CD4-positive, alpha-beta memory T cell (primary cell): Measurements from ENCODE around the gene IL9R. TPM values are rescaled to one million over a fixed set of nuclear protein-coding genes. Genes with fewer than 3 reads are reported as not detected.
"Not testable (repeated sequence)": the region's sequence is repeated elsewhere in the genome, so short reads cannot be mapped to it uniquely, and the experiment has no call there.

Experiments used
- CTCF ChIA-PET: fragments of 350-600 bp; sonication (Branson Sonifier 250); formaldehyde crosslinking; loops from one replicate; lab custom pipeline; 2021; ENCODE audit warnings: inconsistent platforms; ENCODE audit not compliant: partially characterized antibody; lab: Charles Lee
- POLR2A ChIA-PET: fragments of 350-600 bp; sonication (Branson Sonifier 250); formaldehyde crosslinking; loops from one replicate; lab custom pipeline; 2021; ENCODE audit not compliant: partially characterized antibody; lab: Charles Lee
- DNase-seq, 5 donors: peaks; one replicate each; pipeline versions ENCODE4 v3.0.0 to v3.0.0-alpha.2; 2020 to 2022; ENCODE audit warnings: mixed read lengths in 1 of 5
- H3K27ac ChIP-seq: one replicate; pipeline ENCODE4 v1.7.0; 2013; ENCODE audit warnings: low read depth, low read length
- H3K27me3 ChIP-seq: 2 replicates; pipeline ENCODE4 v1.7.0; 2013; ENCODE audit warnings: mild to moderate bottlenecking, low read length, moderate library complexity; ENCODE audit not compliant: insufficient read depth
- H3K36me3 ChIP-seq: 2 replicates; pipeline ENCODE4 v1.7.0; 2013; ENCODE audit warnings: mild to moderate bottlenecking, low read length, moderate library complexity; ENCODE audit not compliant: insufficient read depth
- H3K4me1 ChIP-seq: 2 replicates; pipeline ENCODE4 v1.7.0; 2013; ENCODE audit warnings: mild to moderate bottlenecking, low read length, moderate library complexity; ENCODE audit not compliant: insufficient read depth
- H3K4me3 ChIP-seq, 2 donors: one replicate each; pipeline ENCODE4 v1.7.0; 2013; ENCODE audit warnings: low read length in 2 of 2, mild to moderate bottlenecking in 1 of 2
- H3K9me3 ChIP-seq, 2 donors: one replicate each; pipeline ENCODE4 v1.7.0; 2013; ENCODE audit warnings: low read length in 2 of 2, control low read depth in 1 of 2; ENCODE audit not compliant: control insufficient read depth in 1 of 2
- H3K27ac Mint-ChIP-seq, 7 donors: one replicate each; pipeline ENCODE4 v1.8.0; 2020 to 2021; ENCODE audit warnings: mixed read lengths in 7 of 7, mild to moderate bottlenecking in 6 of 7, inconsistent platforms in 3 of 7, moderate library complexity in 3 of 7
- H3K27me3 Mint-ChIP-seq, 2 donors: one replicate each; pipeline ENCODE4 v1.8.0; 2020 to 2021; ENCODE audit warnings: mixed read lengths in 2 of 2
- H3K36me3 Mint-ChIP-seq, 2 donors: one replicate each; pipeline ENCODE4 v1.8.0; 2020 to 2021; ENCODE audit warnings: mixed read lengths in 2 of 2, inconsistent platforms in 1 of 2, mild to moderate bottlenecking in 1 of 2
- H3K4me1 Mint-ChIP-seq, 4 donors: one replicate each; pipeline ENCODE4 v1.8.0; 2020 to 2021; ENCODE audit warnings: mixed read lengths in 4 of 4, mild to moderate bottlenecking in 1 of 4
- H3K4me3 Mint-ChIP-seq, 8 donors: one replicate each; pipeline ENCODE4 v1.8.0; 2020 to 2021; ENCODE audit warnings: mixed read lengths in 8 of 8, mild to moderate bottlenecking in 7 of 8, moderate library complexity in 6 of 8, inconsistent platforms in 3 of 8
- H3K9me3 Mint-ChIP-seq, 8 donors: one replicate each; pipeline ENCODE4 v1.8.0; 2020 to 2021; ENCODE audit warnings: mixed read lengths in 8 of 8, mild to moderate bottlenecking in 5 of 8, inconsistent platforms in 3 of 8, moderate library complexity in 1 of 8
- intact Hi-C: fragments of 100-400 bp; cut with micrococcal nuclease; formaldehyde crosslinking; loops from one replicate; pipeline ENCODE4 v1.15.1; 2023
- polyA plus RNA-seq, 2 donors: library from polyadenylated mRNA; unstranded; fragments of 300-500 nt; fragmentation: Illumina TruSeq; gene quantifications; one replicate each; pipeline ENCODE4 v1.2.3, GENCODE V29; 2021
- total RNA-seq, 2 experiments: library from RNA; stranded (reverse); gene quantifications; one replicate each; pipeline ENCODE4 v1.2.3, GENCODE V29; 2021

The IL9R gene
- total and polyA plus RNA-seq, 4 experiments from 2014 or later, result 1.4 to 22.9 (median 9.5) TPM

DNA sequence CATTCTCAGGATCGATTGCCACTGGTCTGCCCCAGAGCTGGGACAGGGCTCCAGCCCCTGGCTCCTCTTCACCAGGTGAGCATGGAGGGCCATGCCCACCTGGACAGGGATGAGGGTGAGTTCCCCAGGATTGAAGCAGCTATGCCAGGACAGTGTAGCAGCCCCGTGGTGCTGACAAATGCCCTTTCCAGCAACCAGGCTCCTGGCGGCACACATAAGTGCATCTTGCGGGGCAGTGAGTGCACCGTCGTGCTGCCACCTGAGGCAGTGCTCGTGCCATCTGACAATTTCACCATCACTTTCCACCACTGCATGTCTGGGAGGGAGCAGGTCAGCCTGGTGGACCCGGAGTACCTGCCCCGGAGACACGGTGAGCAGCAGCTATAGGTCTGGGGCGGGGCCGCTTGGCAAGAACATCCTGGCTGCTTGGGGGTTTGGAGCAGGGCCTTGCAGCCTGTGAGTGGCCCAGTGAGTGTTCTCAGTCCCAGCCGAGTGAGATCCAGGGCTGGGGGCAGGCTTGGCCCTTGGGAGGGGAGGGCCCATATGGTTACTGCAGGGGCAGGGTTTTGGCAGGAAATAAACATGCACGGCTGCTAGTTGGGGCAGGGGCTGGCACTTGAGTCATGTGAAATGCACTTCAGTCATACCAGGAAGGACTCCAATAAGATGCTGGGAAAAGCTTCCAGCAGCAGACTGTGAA lies 6.1 kb downstream of the IL9R start:
- peak overlapping the region in 5 of 7 donors; percentile 30 to 87 (median 66) for H3K27ac Mint-ChIP-seq

DNA sequence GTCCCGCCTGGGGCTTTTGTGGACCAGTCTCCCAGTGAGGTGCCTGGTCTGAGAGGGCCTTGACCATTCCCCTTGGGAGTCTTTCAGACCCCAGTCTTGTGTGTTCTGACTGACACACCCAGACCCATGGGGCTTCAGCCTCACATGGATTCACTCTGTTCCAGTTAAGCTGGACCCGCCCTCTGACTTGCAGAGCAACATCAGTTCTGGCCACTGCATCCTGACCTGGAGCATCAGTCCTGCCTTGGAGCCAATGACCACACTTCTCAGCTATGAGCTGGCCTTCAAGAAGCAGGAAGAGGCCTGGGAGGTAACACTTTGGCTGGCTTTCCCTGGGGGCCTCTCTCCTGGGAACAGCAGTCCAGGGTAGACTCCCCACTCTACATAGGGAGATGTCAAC lies 6.8 kb downstream of the IL9R start:
- H3K4me1 ChIP-seq, result peaks cover 12% of the 10 kb centered on the region
- intact Hi-C loops, result no loop called here

More for the DNA sequence above, 6.1 kb downstream of the IL9R start:
- Histone ChIP-seq H3K9me3 (no peaks in the 10 kb centered on the region), H3K4me1 (peaks cover 12% of the 10 kb centered on the region), H3K27ac (no peak overlapping the region), H3K27me3 (no peaks in the 10 kb centered on the region), H3K36me3 (no peaks in the 10 kb centered on the region), H3K4me3 (no peak overlapping the region)
- intact Hi-C loops, result no loop called here
- POLR2A ChIA-PET, result no interaction called here
- Mint-ChIP-seq H3K9me3 (no peaks in the 10 kb centered on the region), H3K4me1 (peaks cover 5 to 52% (median 19%) of the 10 kb centered on the region in 4 donors), H3K4me3 (peak overlapping the region in 2 of 8 donors; percentile 40 to 51), H3K27me3 (no peaks in the 10 kb centered on the region), H3K36me3 (no peaks in the 10 kb centered on the region)
- CTCF ChIA-PET, result no interaction called here
- DNase-seq, result no peak

GRCh38 chrX:156004740-156005139 lies 7.2 kb downstream of the IL9R start:
- H3K4me3 Mint-ChIP-seq, result no peak overlapping the region

More for the DNA sequence above, 6.8 kb downstream of the IL9R start:
- no peaks in the 10 kb centered on the region for H3K27me3 ChIP-seq
- no peaks in the 10 kb centered on the region for H3K9me3 ChIP-seq
- Mint-ChIP-seq H3K27ac (peak overlapping the region in 2 of 7 donors; percentile 17 to 66), H3K4me1 (peaks cover 5 to 49% (median 17%) of the 10 kb centered on the region in 4 donors), H3K4me3 (no peak overlapping the region), H3K9me3 (no peaks in the 10 kb centered on the region), H3K36me3 (no peaks in the 10 kb centered on the region), H3K27me3 (no peaks in the 10 kb centered on the region)
- POLR2A ChIA-PET, result no interaction called here
- CTCF ChIA-PET, result no interaction called here
- H3K4me3 ChIP-seq, result no peak overlapping the region
- no peak overlapping the region for H3K27ac ChIP-seq
- no peak for DNase-seq
- H3K36me3 ChIP-seq, result no peaks in the 10 kb centered on the region

GRCh38 chrX:156005144-156005543 lies 7.6 kb downstream of the IL9R start:
- Histone ChIP-seq H3K36me3 (no peaks in the 10 kb centered on the region), H3K4me3 (no peak overlapping the region), H3K4me1 (peaks cover 12% of the 10 kb centered on the region), H3K27me3 (no peaks in the 10 kb centered on the region), H3K9me3 (no peaks in the 10 kb centered on the region), H3K27ac (no peak overlapping the region)
- peaks cover 4 to 43% (median 12%) of the 10 kb centered on the region in 4 donors for H3K4me1 Mint-ChIP-seq
- H3K36me3 Mint-ChIP-seq, result no peaks in the 10 kb centered on the region
- no peak overlapping the region for H3K27ac Mint-ChIP-seq
- no peaks in the 10 kb centered on the region for H3K9me3 Mint-ChIP-seq
- H3K27me3 Mint-ChIP-seq, result no peaks in the 10 kb centered on the region
- DNase-seq, result no peak
- ChIA-PET CTCF (no interaction called here), POLR2A (no interaction called here)
- intact Hi-C loops, result no loop called here
- H3K4me3 Mint-ChIP-seq, result no peak overlapping the region

More at GRCh38 chrX:156004740-156005139, 7.2 kb downstream of the IL9R start:
- H3K27me3 ChIP-seq, result no peaks in the 10 kb centered on the region
- intact Hi-C loops, result no loop called here
- peaks cover 4 to 46% (median 14%) of the 10 kb centered on the region in 4 donors for H3K4me1 Mint-ChIP-seq
- peaks cover 12% of the 10 kb centered on the region for H3K4me1 ChIP-seq
- H3K27ac Mint-ChIP-seq, result peak overlapping the region in 1 of 7 donors; percentile 17
- no peaks in the 10 kb centered on the region for H3K36me3 Mint-ChIP-seq
- no peaks in the 10 kb centered on the region for H3K27me3 Mint-ChIP-seq
- POLR2A ChIA-PET, result no interaction called here
- no peak overlapping the region for H3K27ac ChIP-seq
- no peak overlapping the region for H3K4me3 ChIP-seq
- DNase-seq, result no peak
- H3K9me3 Mint-ChIP-seq, result no peaks in the 10 kb centered on the region
- H3K36me3 ChIP-seq, result no peaks in the 10 kb centered on the region
- no peaks in the 10 kb centered on the region for H3K9me3 ChIP-seq
- CTCF ChIA-PET, result no interaction called here

GRCh38 chrX:156006468-156006867 lies 9.0 kb downstream of the IL9R start:
- POLR2A ChIA-PET, H3K36me3 Mint-ChIP-seq: not testable (repeated sequence)

GRCh38 chrX:156008379-156008778 lies 10.9 kb downstream of the IL9R start:
- intact Hi-C loops, CTCF ChIA-PET, H3K36me3 Mint-ChIP-seq, H3K27ac ChIP-seq, H3K9me3 ChIP-seq, H3K4me1 ChIP-seq, H3K9me3 Mint-ChIP-seq, H3K4me3 Mint-ChIP-seq, POLR2A ChIA-PET, H3K36me3 ChIP-seq, DNase-seq, H3K27me3 ChIP-seq, H3K27me3 Mint-ChIP-seq, H3K27ac Mint-ChIP-seq, H3K4me3 ChIP-seq: not testable (repeated sequence)
- H3K4me1 Mint-ChIP-seq, result peaks cover 0 to 15% (median 2%) of the 10 kb centered on the region in 4 donors

More at GRCh38 chrX:156006468-156006867, 9.0 kb downstream of the IL9R start:
- Mint-ChIP-seq H3K27ac (peak overlapping the region in 1 of 7 donors; percentile 77), H3K4me1 (peaks cover 2 to 32% (median 6%) of the 10 kb centered on the region in 4 donors)
- CTCF ChIA-PET, H3K4me3 Mint-ChIP-seq, H3K9me3 Mint-ChIP-seq, DNase-seq, H3K4me1 ChIP-seq, H3K36me3 ChIP-seq, H3K9me3 ChIP-seq, H3K27me3 ChIP-seq, H3K27ac ChIP-seq, intact Hi-C loops, H3K4me3 ChIP-seq, H3K27me3 Mint-ChIP-seq: not testable (repeated sequence)

DNA sequence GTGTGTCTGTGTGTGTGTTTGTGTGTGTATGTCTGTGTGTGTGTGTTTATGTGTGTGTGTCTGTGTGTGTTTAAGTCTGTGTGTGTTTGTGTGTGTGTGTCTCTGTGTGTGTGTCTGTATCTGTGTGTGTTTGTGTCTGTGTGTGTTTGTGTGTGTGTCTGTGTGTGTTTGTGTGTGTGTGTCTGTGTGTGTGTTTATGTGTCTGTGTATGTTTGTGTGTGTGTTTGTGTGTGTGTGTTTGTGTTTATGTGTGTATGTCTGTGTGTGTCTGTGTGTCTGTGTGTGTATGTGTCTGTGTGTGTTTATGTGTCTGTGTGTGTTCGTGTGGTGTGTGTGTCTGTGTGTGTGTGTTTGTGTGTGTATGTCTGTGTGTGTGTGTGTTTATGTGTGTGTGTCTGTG lies 11.4 kb downstream of the IL9R start:
- Mint-ChIP-seq H3K27ac (no peak overlapping the region), H3K27me3 (no peaks in the 10 kb centered on the region), H3K36me3 (no peaks in the 10 kb centered on the region), H3K4me1 (peaks cover 0 to 10% (median 2%) of the 10 kb centered on the region in 4 donors), H3K4me3 (no peak overlapping the region), H3K9me3 (no peaks in the 10 kb centered on the region)
- Histone ChIP-seq H3K4me3 (no peak overlapping the region), H3K36me3 (no peaks in the 10 kb centered on the region), H3K27me3 (no peaks in the 10 kb centered on the region), H3K9me3 (no peaks in the 10 kb centered on the region), H3K27ac (no peak overlapping the region), H3K4me1 (peaks cover 2% of the 10 kb centered on the region)
- ChIA-PET POLR2A (no interaction called here), CTCF (no interaction called here)
- intact Hi-C loops, result no loop called here
- DNase-seq, result no peak
